ENCODE results near the gene ICA1L.

Gene ICA1L

DNA sequence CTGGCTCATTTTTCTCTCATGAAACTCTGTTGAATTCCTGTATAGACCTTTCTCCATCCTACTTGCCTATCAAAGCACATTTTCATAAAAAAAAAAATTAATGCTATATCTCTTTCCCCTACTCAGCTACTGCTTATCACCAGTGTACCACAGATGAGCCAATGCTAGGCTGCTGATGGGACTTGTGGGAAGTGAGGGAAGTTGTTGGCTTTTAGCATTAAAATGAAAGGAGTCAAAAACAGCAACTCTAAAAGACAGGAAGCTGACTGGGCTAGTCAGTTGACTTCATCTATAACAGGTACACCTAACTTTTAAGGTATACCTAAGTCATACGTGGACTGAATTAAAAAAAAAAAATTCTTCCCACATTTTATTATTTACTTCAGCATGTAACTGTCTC, 134.7 kb downstream of the ICA1L start:
- TF ChIP-seq CSDC2 (CRISPR knock-in tag; IDR thresholded peaks at IDR 0.05), result no peak
- TF ChIP-seq, protein P1, sequence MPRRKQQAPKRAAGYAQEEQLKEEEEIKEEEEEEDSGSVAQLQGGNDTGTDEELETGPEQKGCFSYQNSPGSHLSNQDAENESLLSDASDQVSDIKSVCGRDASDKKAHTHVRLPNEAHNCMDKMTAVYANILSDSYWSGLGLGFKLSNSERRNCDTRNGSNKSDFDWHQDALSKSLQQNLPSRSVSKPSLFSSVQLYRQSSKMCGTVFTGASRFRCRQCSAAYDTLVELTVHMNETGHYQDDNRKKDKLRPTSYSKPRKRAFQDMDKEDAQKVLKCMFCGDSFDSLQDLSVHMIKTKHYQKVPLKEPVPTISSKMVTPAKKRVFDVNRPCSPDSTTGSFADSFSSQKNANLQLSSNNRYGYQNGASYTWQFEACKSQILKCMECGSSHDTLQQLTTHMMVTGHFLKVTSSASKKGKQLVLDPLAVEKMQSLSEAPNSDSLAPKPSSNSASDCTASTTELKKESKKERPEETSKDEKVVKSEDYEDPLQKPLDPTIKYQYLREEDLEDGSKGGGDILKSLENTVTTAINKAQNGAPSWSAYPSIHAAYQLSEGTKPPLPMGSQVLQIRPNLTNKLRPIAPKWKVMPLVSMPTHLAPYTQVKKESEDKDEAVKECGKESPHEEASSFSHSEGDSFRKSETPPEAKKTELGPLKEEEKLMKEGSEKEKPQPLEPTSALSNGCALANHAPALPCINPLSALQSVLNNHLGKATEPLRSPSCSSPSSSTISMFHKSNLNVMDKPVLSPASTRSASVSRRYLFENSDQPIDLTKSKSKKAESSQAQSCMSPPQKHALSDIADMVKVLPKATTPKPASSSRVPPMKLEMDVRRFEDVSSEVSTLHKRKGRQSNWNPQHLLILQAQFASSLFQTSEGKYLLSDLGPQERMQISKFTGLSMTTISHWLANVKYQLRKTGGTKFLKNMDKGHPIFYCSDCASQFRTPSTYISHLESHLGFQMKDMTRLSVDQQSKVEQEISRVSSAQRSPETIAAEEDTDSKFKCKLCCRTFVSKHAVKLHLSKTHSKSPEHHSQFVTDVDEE (CRISPR knock-in tag; IDR thresholded peaks at IDR 0.05), result no peak
- no peak for TF ChIP-seq GLIS3 (CRISPR knock-in tag; IDR thresholded peaks at IDR 0.05)
- no peak for TF ChIP-seq ZFP30 (CRISPR knock-in tag; IDR thresholded peaks at IDR 0.05)
- ATAC-seq, result no peak

DNA sequence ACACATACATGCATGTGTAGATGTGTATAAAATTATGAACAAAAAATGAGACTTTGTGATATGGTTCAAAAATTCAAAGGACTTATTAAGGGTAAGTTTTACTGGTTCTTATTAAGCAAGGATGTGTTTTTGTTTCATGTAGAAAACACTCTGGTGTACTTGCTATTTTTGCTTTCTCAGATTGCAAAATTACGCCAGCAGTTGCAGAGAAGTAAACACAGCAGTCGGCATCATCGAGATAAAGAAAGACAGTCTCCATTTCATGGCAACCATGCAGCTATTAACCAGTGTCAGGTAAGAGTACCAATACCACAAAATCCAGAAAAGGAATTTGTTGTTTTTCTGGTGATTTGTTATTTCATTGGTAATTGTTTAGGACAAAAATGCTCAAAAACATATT, 145.5 kb downstream of the ICA1L start:
- ATAC-seq, result no peak
- TF ChIP-seq TCF4 (CRISPR knock-in tag; IDR thresholded peaks at IDR 0.05; ENCODE audit: borderline replicate concordance) (no peak), ISL1 (CRISPR knock-in tag; IDR thresholded peaks at IDR 0.05) (no peak)
- TF ChIP-seq, protein P1 (CRISPR knock-in tag; IDR thresholded peaks at IDR 0.05), result no peak

DNA sequence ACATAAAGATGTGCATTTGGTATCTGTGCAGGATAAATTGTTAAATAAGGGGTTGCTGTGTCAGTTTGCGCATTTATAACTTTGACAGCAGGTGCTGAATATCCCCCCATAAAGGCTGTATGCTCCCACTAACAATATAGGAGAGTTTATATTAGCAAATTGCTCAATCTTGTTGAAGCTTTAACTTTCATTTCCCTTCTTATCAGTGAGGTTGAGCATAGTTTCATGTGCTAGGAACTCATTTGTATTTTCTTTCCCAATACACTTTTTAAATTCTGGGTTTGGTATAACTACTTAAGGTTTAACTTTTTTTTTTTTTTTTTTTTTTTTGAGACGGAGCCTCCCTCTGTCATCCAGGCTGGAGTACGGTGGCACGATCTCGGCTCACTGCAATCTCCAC, 147.8 kb downstream of the ICA1L start:
- ATAC-seq, result no peak
- TF ChIP-seq, protein P2, sequence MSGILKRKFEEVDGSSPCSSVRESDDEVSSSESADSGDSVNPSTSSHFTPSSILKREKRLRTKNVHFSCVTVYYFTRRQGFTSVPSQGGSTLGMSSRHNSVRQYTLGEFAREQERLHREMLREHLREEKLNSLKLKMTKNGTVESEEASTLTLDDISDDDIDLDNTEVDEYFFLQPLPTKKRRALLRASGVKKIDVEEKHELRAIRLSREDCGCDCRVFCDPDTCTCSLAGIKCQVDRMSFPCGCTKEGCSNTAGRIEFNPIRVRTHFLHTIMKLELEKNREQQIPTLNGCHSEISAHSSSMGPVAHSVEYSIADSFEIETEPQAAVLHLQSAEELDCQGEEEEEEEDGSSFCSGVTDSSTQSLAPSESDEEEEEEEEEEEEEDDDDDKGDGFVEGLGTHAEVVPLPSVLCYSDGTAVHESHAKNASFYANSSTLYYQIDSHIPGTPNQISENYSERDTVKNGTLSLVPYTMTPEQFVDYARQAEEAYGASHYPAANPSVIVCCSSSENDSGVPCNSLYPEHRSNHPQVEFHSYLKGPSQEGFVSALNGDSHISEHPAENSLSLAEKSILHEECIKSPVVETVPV (CRISPR knock-in tag; IDR thresholded peaks at IDR 0.05), result no peak
- TF ChIP-seq GLIS3 (CRISPR knock-in tag; IDR thresholded peaks at IDR 0.05) (no peak), PPARA (CRISPR knock-in tag; IDR thresholded peaks at IDR 0.05; ENCODE audit: borderline replicate concordance) (no peak), ZNF70 (CRISPR knock-in tag; IDR thresholded peaks at IDR 0.05) (no peak), ZC3H10 (CRISPR knock-in tag; IDR thresholded peaks at IDR 0.05) (no peak), BACH2 (CRISPR knock-in tag; IDR thresholded peaks at IDR 0.05; ENCODE audit: borderline replicate concordance) (no peak), CSDC2 (CRISPR knock-in tag; IDR thresholded peaks at IDR 0.05) (no peak), TOX (CRISPR knock-in tag; IDR thresholded peaks at IDR 0.05; ENCODE audit: borderline replicate concordance) (no peak), ZFP3 (CRISPR knock-in tag; IDR thresholded peaks at IDR 0.05) (no peak), SNAI2 (CRISPR knock-in tag; IDR thresholded peaks at IDR 0.05) (no peak), ISL1 (CRISPR knock-in tag; IDR thresholded peaks at IDR 0.05) (no peak), TCF4 (CRISPR knock-in tag; IDR thresholded peaks at IDR 0.05; ENCODE audit: borderline replicate concordance) (no peak), ESRRG (CRISPR knock-in tag; IDR thresholded peaks at IDR 0.05) (no peak)
- TF ChIP-seq, protein P3, sequence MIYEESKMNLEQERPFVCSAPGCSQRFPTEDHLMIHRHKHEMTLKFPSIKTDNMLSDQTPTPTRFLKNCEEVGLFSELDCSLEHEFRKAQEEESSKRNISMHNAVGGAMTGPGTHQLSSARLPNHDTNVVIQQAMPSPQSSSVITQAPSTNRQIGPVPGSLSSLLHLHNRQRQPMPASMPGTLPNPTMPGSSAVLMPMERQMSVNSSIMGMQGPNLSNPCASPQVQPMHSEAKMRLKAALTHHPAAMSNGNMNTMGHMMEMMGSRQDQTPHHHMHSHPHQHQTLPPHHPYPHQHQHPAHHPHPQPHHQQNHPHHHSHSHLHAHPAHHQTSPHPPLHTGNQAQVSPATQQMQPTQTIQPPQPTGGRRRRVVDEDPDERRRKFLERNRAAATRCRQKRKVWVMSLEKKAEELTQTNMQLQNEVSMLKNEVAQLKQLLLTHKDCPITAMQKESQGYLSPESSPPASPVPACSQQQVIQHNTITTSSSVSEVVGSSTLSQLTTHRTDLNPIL (CRISPR knock-in tag; IDR thresholded peaks at IDR 0.05; ENCODE audit: low read depth), result no peak
- TF ChIP-seq, protein P1 (CRISPR knock-in tag; IDR thresholded peaks at IDR 0.05), result no peak

Data from SK-N-SH treated with all-trans-retinoic acid at 6 μM for 48 hours (cell line).